K562 (cell line): ENCODE results near the gene GLUD1. TPM values are rescaled to one million over a fixed set of nuclear protein-coding genes. Genes with fewer than 3 reads are reported as not detected.

Experiments
- CBX2 ChIP-seq: fragments of 200-600 bp; sonication (generic); IDR thresholded peaks from one replicate; pipeline ENCODE4 v1.6.1; 2012; ENCODE audit warnings: mild to moderate bottlenecking, low read length, inconsistent platforms; ENCODE audit not compliant: insufficient read depth, poor library complexity, severe bottlenecking
- EP400 ChIP-seq: fragments of 450-650 bp; IDR thresholded peaks from 2 replicates; pipeline ENCODE4 v1.6.1; 2017; ENCODE audit warnings: antibody characterized with exemption, mild to moderate bottlenecking, moderate library complexity
- HMG20A ChIP-seq: fragments of 450-650 bp; formaldehyde crosslinking; conservative IDR thresholded peaks from 2 replicates; pipeline ENCODE4 v1.4.0; 2020; ENCODE audit warnings: mild to moderate bottlenecking, mixed read lengths
- HNRNPUL1 ChIP-seq: fragments of 200-400 bp; formaldehyde crosslinking; IDR thresholded peaks from 2 replicates; pipeline ENCODE4 v1.6.1; 2017; ENCODE audit warnings: low read length
- KAT2B ChIP-seq: IDR thresholded peaks from one replicate; pipeline ENCODE4 v1.6.1; 2012; ENCODE audit warnings: low read depth, mild to moderate bottlenecking, control low read depth, inconsistent platforms, low read length, moderate library complexity
- KLF16 ChIP-seq: IDR thresholded peaks from 2 replicates; pipeline ENCODE4 v1.6.1; 2016; ENCODE audit warnings: antibody characterized with exemption
- PBX2 ChIP-seq, 2 experiments: IDR thresholded peaks in 1 of 2; conservative IDR thresholded peaks in 1 of 2; 2 replicates each; pipeline ENCODE4 v1.6.1; 2016; ENCODE audit warnings: low read depth in 2 of 2, mild to moderate bottlenecking in 1 of 2, missing compliant biosample characterization in 1 of 2, missing genetic modification characterization in 1 of 2, moderate library complexity in 1 of 2
- PHF8 ChIP-seq: fragments of 200-600 bp; sonication (generic); IDR thresholded peaks from 2 replicates; pipeline ENCODE4 v1.6.1; 2012; ENCODE audit warnings: mixed run types, mild to moderate bottlenecking, inconsistent platforms, low read length, moderate library complexity, borderline replicate concordance
- POLR2H ChIP-seq: IDR thresholded peaks from 2 replicates; pipeline ENCODE4 v1.6.1; 2016; ENCODE audit warnings: missing genetic modification characterization, low read depth, mild to moderate bottlenecking, control low read depth, missing compliant biosample characterization, moderate library complexity
- RBFOX2 ChIP-seq: fragments of 200-400 bp; formaldehyde crosslinking; IDR thresholded peaks from 2 replicates; pipeline ENCODE4 v1.6.1; 2017; ENCODE audit warnings: low read depth, mild to moderate bottlenecking, low read length, moderate library complexity
- RCOR1 ChIP-seq, 2 experiments: IDR thresholded peaks; 2 replicates each; pipeline ENCODE4 v1.6.1; 2012; ENCODE audit warnings: low read depth in 2 of 2, low read length in 2 of 2, borderline replicate concordance in 1 of 2, improper control_type of control experiment in 1 of 2
- SRSF3 ChIP-seq: fragments of 200-400 bp; formaldehyde crosslinking; IDR thresholded peaks from 2 replicates; pipeline ENCODE4 v1.6.1; 2016; ENCODE audit warnings: mild to moderate bottlenecking, low read length, moderate library complexity; ENCODE audit not compliant: insufficient read depth
- TAF1 ChIP-seq: IDR thresholded peaks from 2 replicates; pipeline ENCODE4 v1.6.1; 2011; ENCODE audit warnings: mild to moderate bottlenecking, low read length, moderate library complexity; ENCODE audit not compliant: insufficient read depth, control insufficient read depth, severe bottlenecking; ENCODE audit errors: extremely low read depth
- ZEB2 ChIP-seq: fragments of 450-650 bp; IDR thresholded peaks from 2 replicates; pipeline ENCODE4 v1.6.1; 2016
- ZNF174 ChIP-seq: fragments of 250-450 bp; sonication (Bioruptor Pico); IDR thresholded peaks from 2 replicates; pipeline ENCODE4 v1.4.0; 2020; ENCODE audit warnings: mild to moderate bottlenecking
- ZNF778 ChIP-seq: fragments of 450-650 bp; formaldehyde crosslinking; IDR thresholded peaks from 2 replicates; pipeline ENCODE4 v1.4.0; 2020; ENCODE audit warnings: mild to moderate bottlenecking, moderate library complexity
- polyA plus RNA-seq, 8 experiments: library from polyadenylated mRNA; depleted of rRNA in 4 of 8; stranded (reverse) in 5 of 8; unstranded in 3 of 8; fragments of >200 nt; fragmentation: Nextera tagmentation in 2 of 8; fragmentation: Illumina TruSeq in 1 of 8; extraction: Ambion mirVana in 2 of 8; extraction: Trizol in 1 of 8; gene quantifications; 2 replicates each; pipeline versions ENCODE4 v1.2.1 to v1.2.3, GENCODE V29; 2011 to 2014; ENCODE audit warnings: inconsistent platforms in 1 of 8, missing spikeins in 1 of 8
- total RNA-seq, 7 experiments: library from RNA; depleted of rRNA in 6 of 7; stranded (reverse); fragments of >200 nt in 6 of 7; fragmentation: Illumina TruSeq in 2 of 7; extraction: Trizol in 2 of 7; gene quantifications; 2 replicates each; pipeline versions ENCODE4 v1.2.1 to v1.2.3, GENCODE V29; 2011 to 2021; ENCODE audit warnings: low replicate concordance in 1 of 7
- TF ChIP-seq, protein P1 (sequence below), 2 experiments: fragments of 450-650 bp in 1 of 2; sonication (generic) in 1 of 2; formaldehyde crosslinking; conservative IDR thresholded peaks; 2 replicates each; pipeline versions ENCODE4 v1.4.0 to v1.8.1; 2020 to 2022; ENCODE audit warnings: mild to moderate bottlenecking in 1 of 2, missing genetic modification reagents in 1 of 2
- TF ChIP-seq, protein P2 (sequence below): fragments of 450-650 bp; IDR thresholded peaks from 2 replicates; pipeline ENCODE4 v1.6.1; 2017; ENCODE audit warnings: mild to moderate bottlenecking, moderate library complexity
- TF ChIP-seq, protein P3 (sequence below): fragments of 250-450 bp; sonication (Bioruptor Pico); IDR thresholded peaks from 2 replicates; pipeline ENCODE4 v1.5.0; 2021
- TF ChIP-seq, protein P4 (sequence below): sonication (generic); formaldehyde crosslinking; IDR thresholded peaks from 2 replicates; pipeline ENCODE4 v1.8.1; 2022; ENCODE audit warnings: missing genetic modification reagents

GLUD1 gene
- total and polyA plus RNA-seq, 9 of the 15 experiments (the other 6 are each of a cell fraction or from before 2014, with no cell fraction given), result 21.9 to 92.0 (median 76.3) TPM

GRCh38 chr10:87092861-87093631 is 1.6 kb downstream of the GLUD1 start (continued):
- TF ChIP-seq PBX2 (CRISPR knock-in tag; IDR thresholded peaks at IDR 0.05; ENCODE audit: low read depth) (no peak), PBX2 (tag; conservative IDR thresholded peaks at IDR 0.05; ENCODE audit: low read depth) (no peak), KAT2B (no peak), POLR2H (no peak), ZNF174 (CRISPR knock-in tag) (no peak), TAF1 (no peak), RBFOX2 (no peak), CBX2 (no peak), RCOR1 (IDR thresholded peaks at IDR 0.05; ENCODE audit: borderline replicate concordance in 1 of 2, low read depth in 2 of 2, low read length in 2 of 2) (no peak), EP400 (0 out of 2 replicates have a peak, but pooled peaks have one; percentile 13), KLF16 (peak; percentile 72), PHF8 (no peak), SRSF3 (no peak), HMG20A (CRISPR knock-in tag) (no peak), ZEB2 (no peak), HNRNPUL1 (no peak), ZNF778 (CRISPR knock-in tag) (no peak)
- TF ChIP-seq, protein P1, sequence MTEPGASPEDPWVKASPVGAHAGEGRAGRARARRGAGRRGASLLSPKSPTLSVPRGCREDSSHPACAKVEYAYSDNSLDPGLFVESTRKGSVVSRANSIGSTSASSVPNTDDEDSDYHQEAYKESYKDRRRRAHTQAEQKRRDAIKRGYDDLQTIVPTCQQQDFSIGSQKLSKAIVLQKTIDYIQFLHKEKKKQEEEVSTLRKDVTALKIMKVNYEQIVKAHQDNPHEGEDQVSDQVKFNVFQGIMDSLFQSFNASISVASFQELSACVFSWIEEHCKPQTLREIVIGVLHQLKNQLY (CRISPR knock-in tag; conservative IDR thresholded peaks at IDR 0.05), result no peak
- TF ChIP-seq, protein P2, sequence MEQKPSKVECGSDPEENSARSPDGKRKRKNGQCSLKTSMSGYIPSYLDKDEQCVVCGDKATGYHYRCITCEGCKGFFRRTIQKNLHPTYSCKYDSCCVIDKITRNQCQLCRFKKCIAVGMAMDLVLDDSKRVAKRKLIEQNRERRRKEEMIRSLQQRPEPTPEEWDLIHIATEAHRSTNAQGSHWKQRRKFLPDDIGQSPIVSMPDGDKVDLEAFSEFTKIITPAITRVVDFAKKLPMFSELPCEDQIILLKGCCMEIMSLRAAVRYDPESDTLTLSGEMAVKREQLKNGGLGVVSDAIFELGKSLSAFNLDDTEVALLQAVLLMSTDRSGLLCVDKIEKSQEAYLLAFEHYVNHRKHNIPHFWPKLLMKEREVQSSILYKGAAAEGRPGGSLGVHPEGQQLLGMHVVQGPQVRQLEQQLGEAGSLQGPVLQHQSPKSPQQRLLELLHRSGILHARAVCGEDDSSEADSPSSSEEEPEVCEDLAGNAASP, result no peak
- TF ChIP-seq, protein P3, sequence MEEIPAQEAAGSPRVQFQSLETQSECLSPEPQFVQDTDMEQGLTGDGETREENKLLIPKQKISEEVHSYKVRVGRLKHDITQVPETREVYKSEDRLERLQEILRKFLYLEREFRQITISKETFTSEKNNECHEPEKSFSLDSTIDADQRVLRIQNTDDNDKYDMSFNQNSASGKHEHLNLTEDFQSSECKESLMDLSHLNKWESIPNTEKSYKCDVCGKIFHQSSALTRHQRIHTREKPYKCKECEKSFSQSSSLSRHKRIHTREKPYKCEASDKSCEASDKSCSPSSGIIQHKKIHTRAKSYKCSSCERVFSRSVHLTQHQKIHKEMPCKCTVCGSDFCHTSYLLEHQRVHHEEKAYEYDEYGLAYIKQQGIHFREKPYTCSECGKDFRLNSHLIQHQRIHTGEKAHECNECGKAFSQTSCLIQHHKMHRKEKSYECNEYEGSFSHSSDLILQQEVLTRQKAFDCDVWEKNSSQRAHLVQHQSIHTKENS (CRISPR knock-in tag), result no peak
- TF ChIP-seq, protein P4, sequence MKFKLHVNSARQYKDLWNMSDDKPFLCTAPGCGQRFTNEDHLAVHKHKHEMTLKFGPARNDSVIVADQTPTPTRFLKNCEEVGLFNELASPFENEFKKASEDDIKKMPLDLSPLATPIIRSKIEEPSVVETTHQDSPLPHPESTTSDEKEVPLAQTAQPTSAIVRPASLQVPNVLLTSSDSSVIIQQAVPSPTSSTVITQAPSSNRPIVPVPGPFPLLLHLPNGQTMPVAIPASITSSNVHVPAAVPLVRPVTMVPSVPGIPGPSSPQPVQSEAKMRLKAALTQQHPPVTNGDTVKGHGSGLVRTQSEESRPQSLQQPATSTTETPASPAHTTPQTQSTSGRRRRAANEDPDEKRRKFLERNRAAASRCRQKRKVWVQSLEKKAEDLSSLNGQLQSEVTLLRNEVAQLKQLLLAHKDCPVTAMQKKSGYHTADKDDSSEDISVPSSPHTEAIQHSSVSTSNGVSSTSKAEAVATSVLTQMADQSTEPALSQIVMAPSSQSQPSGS, result no peak
